Endodermal cell (in vitro differentiated cells): ENCODE measurements around the gene CHRNA3. TPM values are rescaled to one million over a fixed set of nuclear protein-coding genes. Genes with fewer than 3 reads are reported as not detected.

Source experiments
- DNase-seq: peaks from one replicate; pipeline ENCODE4 v3.0.0-alpha.2; 2017
- H3K27ac ChIP-seq: 2 replicates; pipeline ENCODE4 v1.5.1; 2013; ENCODE audit warnings: mild to moderate bottlenecking, low read depth, low read length, moderate library complexity
- H3K27me3 ChIP-seq: 2 replicates; pipeline ENCODE4 v1.6.1; 2013; ENCODE audit warnings: mild to moderate bottlenecking, low read length, moderate library complexity; ENCODE audit not compliant: insufficient read depth, control insufficient read depth, poor library complexity, severe bottlenecking
- H3K36me3 ChIP-seq: 2 replicates; pipeline ENCODE4 v1.7.0; 2013; ENCODE audit warnings: mild to moderate bottlenecking, low read length, moderate library complexity; ENCODE audit not compliant: control insufficient read depth, insufficient read depth
- H3K4me1 ChIP-seq: one replicate; pipeline ENCODE4 v1.7.0; 2013; ENCODE audit warnings: low read length; ENCODE audit not compliant: control insufficient read depth, insufficient read depth
- H3K4me3 ChIP-seq: 2 replicates; pipeline ENCODE4 v1.5.1; 2013; ENCODE audit warnings: mild to moderate bottlenecking, low read length, moderate library complexity
- H3K9ac ChIP-seq: 2 replicates; pipeline ENCODE4 v1.6.1; 2013; ENCODE audit warnings: mild to moderate bottlenecking, low read length, moderate library complexity; ENCODE audit not compliant: poor library complexity, severe bottlenecking; ENCODE audit errors: extremely low read depth
- H3K9me3 ChIP-seq: 2 replicates; pipeline ENCODE4 v1.6.1; 2013; ENCODE audit warnings: mild to moderate bottlenecking, low read length, moderate library complexity; ENCODE audit not compliant: control insufficient read depth
- H3K27ac Mint-ChIP-seq: 2 replicates; pipeline ENCODE4 v1.8.0; 2020; ENCODE audit warnings: mixed read lengths
- H3K27me3 Mint-ChIP-seq: 2 replicates; pipeline ENCODE4 v1.8.0; 2021; ENCODE audit warnings: mild to moderate bottlenecking, mixed read lengths; ENCODE audit not compliant: insufficient read depth
- H3K36me3 Mint-ChIP-seq: 2 replicates; pipeline ENCODE4 v1.8.0; 2020; ENCODE audit warnings: low read depth, mixed read lengths
- H3K4me1 Mint-ChIP-seq: 2 replicates; pipeline ENCODE4 v1.8.0; 2020; ENCODE audit warnings: mixed read lengths
- H3K4me3 Mint-ChIP-seq: 2 replicates; pipeline ENCODE4 v1.8.0; 2020; ENCODE audit warnings: mild to moderate bottlenecking, moderate library complexity, mixed read lengths
- H3K9me3 Mint-ChIP-seq: 2 replicates; pipeline ENCODE4 v1.8.0; 2020; ENCODE audit warnings: mild to moderate bottlenecking, mixed read lengths
- CTCF ChIP-seq: fragments of 200-600 bp; sonication (generic); conservative IDR thresholded peaks from 2 replicates; pipeline ENCODE4 v1.5.0; 2021; ENCODE audit warnings: antibody characterized with exemption, mild to moderate bottlenecking
- WGBS, 2 experiments: methylation state at CpG; one replicate each; pipeline versions ENCODE4 v1.1.5 to v1.1.7; 2013; ENCODE audit warnings: missing lambda C conversion rate in 2 of 2, mixed read lengths in 1 of 2; ENCODE audit not compliant: insufficient coverage in 1 of 2, insufficient read length in 1 of 2; 5-methylcytosine and 5-hydroxymethylcytosine counted together
- total RNA-seq, 2 donors: library from RNA; stranded (reverse); fragmentation: NEBNext Ultra II Directional in 1 of 2; extraction: Animal tissue kit (Norgen Biotek cat#: 25700) in 1 of 2; gene quantifications; 2 replicates in 1 of 2; 3 replicates in 1 of 2; pipeline ENCODE4 v1.2.1, GENCODE V29; 2021

The CHRNA3 gene
- total RNA-seq, 2 donors from 2014 or later = 1.6 to 3.7 TPM

GRCh38 chr15:78638658-78639314 lies 18.0 kb upstream of the CHRNA3 start:
- no peaks in the 10 kb centered on the region for H3K4me1 Mint-ChIP-seq
- Histone ChIP-seq H3K27ac (no peak overlapping the region), H3K27me3 (peaks cover 11% of the 10 kb centered on the region), H3K4me3 (no peak overlapping the region), H3K9me3 (no peaks in the 10 kb centered on the region), H3K4me1 (no peaks in the 10 kb centered on the region), H3K9ac (no peak overlapping the region), H3K36me3 (no peaks in the 10 kb centered on the region)
- peak; percentile 88 for TF ChIP-seq CTCF
- peaks cover 3% of the 10 kb centered on the region for H3K9me3 Mint-ChIP-seq
- no peak overlapping the region for H3K4me3 Mint-ChIP-seq
- DNase-seq = peak; percentile 96
- WGBS, 2 experiments = 0 to 44% methylated on average over 2 to 4 of the region's 4 CpGs
- H3K27me3 Mint-ChIP-seq = peaks cover 9% of the 10 kb centered on the region
- H3K36me3 Mint-ChIP-seq = no peaks in the 10 kb centered on the region
- no peak overlapping the region for H3K27ac Mint-ChIP-seq

- Mint-ChIP-seq H3K4me3 (no peak overlapping the region), H3K27me3 (peaks cover 9% of the 10 kb centered on the region), H3K9me3 (peaks cover 12% of the 10 kb centered on the region), H3K27ac (no peak overlapping the region), H3K4me1 (no peaks in the 10 kb centered on the region), H3K36me3 (no peaks in the 10 kb centered on the region)
- no peak for DNase-seq
- H3K27me3 ChIP-seq = peaks cover 11% of the 10 kb centered on the region
- 84 to 100% methylated on average over 2 to 4 of the region's 4 CpGs for WGBS, 2 experiments
- H3K9me3 ChIP-seq = peaks cover 7% of the 10 kb centered on the region
- no peak overlapping the region for H3K4me3 ChIP-seq
- H3K4me1 ChIP-seq = no peaks in the 10 kb centered on the region
- no peaks in the 10 kb centered on the region for H3K36me3 ChIP-seq
- H3K9ac ChIP-seq = no peak overlapping the region
- H3K27ac ChIP-seq = peak overlapping the region; percentile 49
- TF ChIP-seq CTCF = no peak
Measured at GRCh38 chr15:78637776-78638435, 17.1 kb upstream of the CHRNA3 start.

GRCh38 chr15:78636378-78636859 lies 15.6 kb upstream of the CHRNA3 start:
- 80 to 94% methylated on average over 2 of the region's 2 CpGs for WGBS, 2 experiments
- Mint-ChIP-seq H3K9me3 (peaks cover 15% of the 10 kb centered on the region), H3K27me3 (peaks cover 7% of the 10 kb centered on the region), H3K27ac (no peak overlapping the region), H3K36me3 (peaks cover 4% of the 10 kb centered on the region), H3K4me1 (no peaks in the 10 kb centered on the region), H3K4me3 (no peak overlapping the region)
- H3K9me3 ChIP-seq = peaks cover 9% of the 10 kb centered on the region
- no peak overlapping the region for H3K27ac ChIP-seq
- H3K27me3 ChIP-seq = peaks cover 11% of the 10 kb centered on the region
- DNase-seq = no peak
- no peak overlapping the region for H3K9ac ChIP-seq
- TF ChIP-seq CTCF = no peak
- no peaks in the 10 kb centered on the region for H3K36me3 ChIP-seq
- no peaks in the 10 kb centered on the region for H3K4me1 ChIP-seq
- no peak overlapping the region for H3K4me3 ChIP-seq
